ENCODE results near the gene SLC10A7. TPM values are rescaled to one million over a fixed set of nuclear protein-coding genes. Genes with fewer than 3 reads are reported as not detected.

The SLC10A7 gene
- total and polyA plus RNA-seq, 10 of the 15 experiments (the other 5 are each of a cell fraction or from before 2014, with no cell fraction given): 4.6 to 23.7 (median 15.6) TPM

GRCh38 chr4:146244496-146244895 lies 277.2 kb downstream of the SLC10A7 start:
- POLR2A ChIA-PET: interaction anchor here (0.7 to 1.3 kb wide), 2 partner anchors 25 to 90 kb away, joined by 3 read pairs; no protein-coding TSS in a partner anchor
- no peaks in the 10 kb centered on the region for H4K20me1 ChIP-seq (ENCODE audit: control insufficient read depth, insufficient read depth)
- no peaks in the 10 kb centered on the region for H3K79me2 ChIP-seq (ENCODE audit: control insufficient read depth, insufficient read depth, low read length)
- 71% methylated on average over 9 of the region's 9 CpGs for WGBS (ENCODE audit: insufficient coverage, insufficient replicate concordance, low lambda C conversion rate, missing lambda C conversion rate)
- no peak for FAIRE-seq
- no peaks in the 10 kb centered on the region for H3K9me3 ChIP-seq (replicated peaks; ENCODE audit: control insufficient read depth, insufficient read depth, low read length)
- no peak overlapping the region for H3K9ac ChIP-seq (ENCODE audit: control insufficient read depth, insufficient read depth, low read length)
- intact Hi-C loops (cut with micrococcal nuclease; ENCODE audit: unreplicated experiment): no loop called here
- H3K4me3 ChIP-seq: no peak overlapping the region
- no peak for ATAC-seq
- H2AFZ ChIP-seq (ENCODE audit: control insufficient read depth, low read depth, low read length): no peak overlapping the region
- no TSS peak for BruUV-seq (replicated peaks)
- RAD21 ChIA-PET (ENCODE audit: unreplicated experiment): interaction anchor here (0.6 to 1.6 kb wide), 6 partner anchors 20 to 1035 kb away, joined by 3 to 9 read pairs (median 4); no protein-coding TSS in a partner anchor
- no peak overlapping the region for H3K27ac ChIP-seq (ENCODE audit: control insufficient read depth, insufficient read depth)
- CTCF ChIA-PET: interaction anchor here (1.0 to 3.5 kb wide), 12 partner anchors 8 to 852 kb away, joined by 3 to 18 read pairs (median 5); no protein-coding TSS in a partner anchor
- no peaks in the 10 kb centered on the region for H3K27me3 ChIP-seq (replicated peaks in 1 of 2; ENCODE audit: control insufficient read depth in 2 of 2, insufficient read depth in 2 of 2, low read length in 1 of 2)
- H3K4me2 ChIP-seq (ENCODE audit: control insufficient read depth, insufficient read depth): no peak overlapping the region
- SMC1A ChIA-PET (ENCODE audit: uncharacterized antibody, unreplicated experiment): interaction anchor here (0.7 to 2.1 kb wide), 17 partner anchors 9 to 853 kb away, joined by 3 to 13 read pairs (median 4); no protein-coding TSS in a partner anchor
- no peak for DNase-seq (ENCODE audit: low read depth, low spot score)
- in situ Hi-C loops (cut with MboI): no loop called here
- peaks cover 24% of the 10 kb centered on the region for H3K4me1 ChIP-seq (ENCODE audit: control insufficient read depth, insufficient read depth, low read length)
- no peaks in the 10 kb centered on the region for H3K36me3 ChIP-seq (ENCODE audit: control insufficient read depth in 2 of 2, insufficient read depth in 2 of 2, low read length in 1 of 2)
- TF ChIP-seq ZNF274 (IDR thresholded peaks at IDR 0.05; ENCODE audit: insufficient read depth, insufficient read length): no peak
- no peak for TF ChIP-seq RB1 (IDR thresholded peaks at IDR 0.05; ENCODE audit: borderline replicate concordance)
- TF ChIP-seq IRF4 (IDR thresholded peaks at IDR 0.05; ENCODE audit: low read depth, low read length): no peak
- no peak for TF ChIP-seq ZBTB11 (CRISPR knock-in tag; IDR thresholded peaks at IDR 0.05)
- no peak for TF ChIP-seq ZSCAN29 (IDR thresholded peaks at IDR 0.05)
- TF ChIP-seq IRF5 (IDR thresholded peaks at IDR 0.05; ENCODE audit: borderline replicate concordance): no peak
- no peak for TF ChIP-seq MAX (IDR thresholded peaks at IDR 0.05; ENCODE audit: low read depth, low read length)
- TF ChIP-seq STAT3 (IDR thresholded peaks at IDR 0.05; ENCODE audit: low read depth, low read length): no peak
- no peak for TF ChIP-seq TCF12 (IDR thresholded peaks at IDR 0.05; ENCODE audit: low read depth, low read length)
- TF ChIP-seq NRF1 (conservative IDR thresholded peaks at IDR 0.05; ENCODE audit: low read depth, low read length): no peak
- no peak for TF ChIP-seq MXI1 (IDR thresholded peaks at IDR 0.05; ENCODE audit: low read depth, low read length)
- no peak for TF ChIP-seq POU2F2 (IDR thresholded peaks at IDR 0.05; ENCODE audit: borderline replicate concordance, low read depth, low read length)
- no peak for TF ChIP-seq MEF2A (IDR thresholded peaks at IDR 0.05; ENCODE audit: insufficient read depth, low read depth, low read length)
- no peak for TF ChIP-seq CUX1 (IDR thresholded peaks at IDR 0.05; ENCODE audit: insufficient replicate concordance, low read depth, low read length)
